Cerebellar cortex (tissue), 1 donor: ENCODE results near the gene NPLOC4.
A peak's percentile ranks its signal among the peaks of the same experiment; 100 is the strongest.

Experiments used
- DNase-seq: peaks from one replicate; pipeline ENCODE4 v3.0.0-alpha.2; 2015; ENCODE audit warnings: low spot score

NPLOC4 gene

GRCh38 chr17:81583589-81584342, 53.1 kb downstream of the NPLOC4 start:
- DNase-seq = no peak

GRCh38 chr17:81582749-81583148, 54.2 kb downstream of the NPLOC4 start:
- no peak for DNase-seq

GRCh38 chr17:81582341-81582740, 54.6 kb downstream of the NPLOC4 start:
- DNase-seq = no peak

GRCh38 chr17:81581758-81582157, 55.2 kb downstream of the NPLOC4 start:
- DNase-seq = no peak

- no peak for DNase-seq
Measured at GRCh38 chr17:81580481-81580880, 56.4 kb downstream of the NPLOC4 start.

- DNase-seq = no peak
Measured at GRCh38 chr17:81579821-81580321, 57.0 kb downstream of the NPLOC4 start.

- DNase-seq = no peak
Measured at GRCh38 chr17:81579298-81579697, 57.6 kb downstream of the NPLOC4 start.

GRCh38 chr17:81578561-81579225, 58.2 kb downstream of the NPLOC4 start:
- DNase-seq = no peak

- DNase-seq = no peak
Measured at GRCh38 chr17:81578038-81578441, 58.9 kb downstream of the NPLOC4 start.

- no peak for DNase-seq
Measured at GRCh38 chr17:81577278-81578000, 59.5 kb downstream of the NPLOC4 start.

- no peak for DNase-seq
Measured at GRCh38 chr17:81576621-81577277, 60.2 kb downstream of the NPLOC4 start.

GRCh38 chr17:81575836-81576235, 61.1 kb downstream of the NPLOC4 start:
- DNase-seq = no peak

- DNase-seq = no peak
Measured at GRCh38 chr17:81574643-81574956, 62.3 kb downstream of the NPLOC4 start.

- no peak for DNase-seq
Measured at GRCh38 chr17:81573794-81574642, 62.9 kb downstream of the NPLOC4 start.

- peak; percentile 26 for DNase-seq
Measured at GRCh38 chr17:81572563-81573168, 64.2 kb downstream of the NPLOC4 start.

GRCh38 chr17:81570964-81571363, 65.9 kb downstream of the NPLOC4 start:
- no peak for DNase-seq

GRCh38 chr17:81569986-81570514, 66.9 kb downstream of the NPLOC4 start:
- no peak for DNase-seq

- DNase-seq = no peak
Measured at GRCh38 chr17:81568416-81568815, 68.5 kb downstream of the NPLOC4 start.

GRCh38 chr17:81567191-81567590, 69.7 kb downstream of the NPLOC4 start:
- DNase-seq = no peak

GRCh38 chr17:81566461-81567126, 70.3 kb downstream of the NPLOC4 start:
- DNase-seq = peak; percentile 79
